Left lung (tissue), 10 donors: Measurements from ENCODE around the gene ELFN1. TPM values are rescaled to one million over a fixed set of nuclear protein-coding genes. Genes with fewer than 3 reads are reported as not detected.

Experiments
- ATAC-seq: fragments of 200-7000 bp; cut with Tn5 transposase; one replicate; pipeline ENCODE4 v1.9.1; 2020; ENCODE audit warnings: moderate library complexity
- DNase-seq, 4 donors: peaks; one replicate each; pipeline ENCODE4 v3.0.0-alpha.2; 2013 to 2020
- H3K27ac ChIP-seq, 2 donors: fragments of 200-600 bp; sonication (generic) in 1 of 2; one replicate each; pipeline versions ENCODE4 v1.5.0 to v1.8.0; 2020 to 2021
- H3K27me3 ChIP-seq, 2 donors: fragments of 200-600 bp; sonication (generic) in 1 of 2; one replicate each; pipeline versions ENCODE4 v1.5.0 to v1.8.0; 2020 to 2021
- H3K36me3 ChIP-seq, 2 donors: fragments of 200-600 bp; sonication (generic) in 1 of 2; one replicate each; pipeline versions ENCODE4 v1.5.0 to v1.8.0; 2020 to 2021
- H3K4me1 ChIP-seq, 2 donors: fragments of 200-600 bp; one replicate each; pipeline ENCODE4 v1.8.0; 2021
- H3K4me3 ChIP-seq, 2 donors: fragments of 200-600 bp; sonication (generic) in 1 of 2; one replicate each; pipeline versions ENCODE4 v1.5.0 to v1.8.0; 2020 to 2021; ENCODE audit warnings: mild to moderate bottlenecking in 1 of 2
- H3K9me3 ChIP-seq, 2 donors: fragments of 200-600 bp; sonication (generic) in 1 of 2; one replicate each; pipeline versions ENCODE4 v1.5.0 to v1.8.0; 2020 to 2021
- intact Hi-C, 2 donors: fragments of 100-400 bp; cut with DNase I; formaldehyde crosslinking; loops; one replicate each; pipeline versions ENCODE4 v1.11.2 to v1.14.2; 2022
- polyA plus RNA-seq, 6 donors: library from polyadenylated mRNA; unstranded; fragments of 120-200 nt; gene quantifications; one replicate each; pipeline ENCODE4 v1.2.1, GENCODE V29; 2013; ENCODE audit not compliant: insufficient read length in 6 of 6
- total RNA-seq, 2 donors: library from RNA; stranded (reverse); fragmentation: NEBNext Ultra II Directional; extraction: Animal tissue kit (Norgen Biotek cat#: 25700); gene quantifications; one replicate each; pipeline ENCODE4 v1.2.1, GENCODE V29; 2021
- TF ChIP-seq, protein P1 (sequence below), 2 donors: fragments of 200-600 bp; sonication (generic) in 1 of 2; IDR thresholded peaks; one replicate each; pipeline versions ENCODE4 v1.5.0 to v1.8.0; 2021; ENCODE audit warnings: antibody characterized with exemption in 2 of 2
- donor health status: DM: no; HTN: yes; CAD: no.
- donor health status: DM: no; HTN: no; CAD: no.

ELFN1 gene
- total and polyA plus RNA-seq, 8 donors = 1.5 to 4.0 (median 2.7) TPM

DNA sequence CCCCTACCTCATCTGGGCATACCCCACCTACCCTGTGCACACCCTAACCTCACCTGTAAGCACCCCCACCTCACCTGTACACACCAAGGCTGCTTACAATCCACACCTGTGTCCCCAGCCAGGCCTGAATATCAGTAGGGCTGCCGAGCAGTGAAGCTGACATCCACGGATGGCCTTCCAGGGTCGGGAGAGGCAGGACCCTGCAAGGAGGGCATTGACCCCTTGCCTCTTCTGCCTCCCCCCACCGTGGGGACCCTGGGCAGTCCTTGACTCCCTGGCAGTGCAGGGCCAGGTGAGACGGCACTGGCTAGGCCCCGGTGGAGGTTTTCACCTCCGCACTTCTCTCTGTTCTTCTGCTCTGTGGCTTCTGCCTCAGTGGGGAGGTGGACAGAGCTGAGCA is 37.6 kb upstream of the ELFN1 start:
- H3K27ac ChIP-seq = no peak overlapping the region
- no peak overlapping the region for H3K4me3 ChIP-seq
- peaks cover 0 to 43% of the 10 kb centered on the region in 2 donors for H3K9me3 ChIP-seq
- DNase-seq (peak in 1 of 4 donors; percentile 53), ATAC-seq (no peak)
- TF ChIP-seq, protein P1, sequence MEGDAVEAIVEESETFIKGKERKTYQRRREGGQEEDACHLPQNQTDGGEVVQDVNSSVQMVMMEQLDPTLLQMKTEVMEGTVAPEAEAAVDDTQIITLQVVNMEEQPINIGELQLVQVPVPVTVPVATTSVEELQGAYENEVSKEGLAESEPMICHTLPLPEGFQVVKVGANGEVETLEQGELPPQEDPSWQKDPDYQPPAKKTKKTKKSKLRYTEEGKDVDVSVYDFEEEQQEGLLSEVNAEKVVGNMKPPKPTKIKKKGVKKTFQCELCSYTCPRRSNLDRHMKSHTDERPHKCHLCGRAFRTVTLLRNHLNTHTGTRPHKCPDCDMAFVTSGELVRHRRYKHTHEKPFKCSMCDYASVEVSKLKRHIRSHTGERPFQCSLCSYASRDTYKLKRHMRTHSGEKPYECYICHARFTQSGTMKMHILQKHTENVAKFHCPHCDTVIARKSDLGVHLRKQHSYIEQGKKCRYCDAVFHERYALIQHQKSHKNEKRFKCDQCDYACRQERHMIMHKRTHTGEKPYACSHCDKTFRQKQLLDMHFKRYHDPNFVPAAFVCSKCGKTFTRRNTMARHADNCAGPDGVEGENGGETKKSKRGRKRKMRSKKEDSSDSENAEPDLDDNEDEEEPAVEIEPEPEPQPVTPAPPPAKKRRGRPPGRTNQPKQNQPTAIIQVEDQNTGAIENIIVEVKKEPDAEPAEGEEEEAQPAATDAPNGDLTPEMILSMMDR (IDR thresholded peaks at IDR 0.05) = no peak
- H3K27me3 ChIP-seq = peaks cover 0 to 36% of the 10 kb centered on the region in 2 donors
- intact Hi-C loops = no loop called here
- H3K4me1 ChIP-seq = no peaks in the 10 kb centered on the region
- no peaks in the 10 kb centered on the region for H3K36me3 ChIP-seq

DNA sequence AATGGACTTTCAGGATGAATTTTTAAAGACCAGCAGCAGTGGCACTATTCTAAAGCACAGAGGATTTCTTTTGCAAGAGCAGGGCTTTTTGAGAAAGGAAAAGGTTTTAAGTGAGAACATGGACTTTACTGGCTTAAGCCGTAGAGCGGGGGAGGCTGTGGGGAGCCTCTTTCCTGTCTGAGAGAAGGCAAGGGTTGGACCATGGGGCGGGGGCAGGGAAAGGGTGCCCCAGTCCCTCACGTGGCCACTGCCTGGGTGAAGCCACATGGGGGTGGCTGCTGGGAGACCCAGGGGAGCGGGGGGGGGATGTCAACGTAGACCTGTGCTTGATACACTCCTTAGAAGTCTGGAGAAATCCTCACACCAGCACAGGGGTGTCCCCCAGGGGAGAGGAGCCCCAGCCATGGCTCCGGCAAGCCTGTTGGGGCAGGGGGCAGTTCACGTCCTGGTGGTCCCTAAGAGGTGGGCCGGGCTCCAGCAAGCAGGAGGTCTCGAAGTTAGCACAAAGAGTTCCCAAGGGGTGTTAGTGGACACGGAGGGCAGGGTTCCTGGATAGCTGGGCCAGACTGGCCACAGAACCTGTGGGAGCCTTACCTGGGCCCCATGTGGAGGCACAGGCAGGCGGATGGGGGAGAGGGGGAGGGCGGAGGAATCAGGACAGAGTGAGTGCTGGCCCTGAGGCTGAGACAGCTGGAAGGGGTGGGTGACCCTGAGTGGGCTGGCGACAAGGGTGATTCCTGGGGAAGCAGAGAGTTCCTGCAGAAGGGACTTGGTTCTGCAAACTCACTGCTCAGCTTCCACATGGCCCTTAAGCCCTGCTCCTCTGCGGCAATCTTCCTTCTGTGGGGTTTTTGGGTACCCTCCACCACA is 36.9 kb upstream of the ELFN1 start:
- Histone ChIP-seq H3K9me3 (peaks cover 0 to 49% of the 10 kb centered on the region in 2 donors), H3K27ac (no peak overlapping the region), H3K4me1 (no peaks in the 10 kb centered on the region), H3K4me3 (no peak overlapping the region), H3K36me3 (no peaks in the 10 kb centered on the region), H3K27me3 (peaks cover 0 to 42% of the 10 kb centered on the region in 2 donors)
- ATAC-seq (no peak), DNase-seq (peak in 1 of 4 donors; percentile 60)
- intact Hi-C loops = no loop called here
- TF ChIP-seq, protein P1 (IDR thresholded peaks at IDR 0.05) = no peak

GRCh38 chr7:1635401-1635800 is 34.7 kb upstream of the ELFN1 start:
- no peak for ATAC-seq
- TF ChIP-seq, protein P1 (IDR thresholded peaks at IDR 0.05) = no peak
- no peak for DNase-seq
- intact Hi-C loops = no loop called here
- no peaks in the 10 kb centered on the region for H3K4me1 ChIP-seq
- H3K4me3 ChIP-seq = no peak overlapping the region
- H3K27me3 ChIP-seq = peaks cover 0 to 62% of the 10 kb centered on the region in 2 donors
- H3K36me3 ChIP-seq = no peaks in the 10 kb centered on the region
- H3K9me3 ChIP-seq = peaks cover 0 to 39% of the 10 kb centered on the region in 2 donors
- H3K27ac ChIP-seq = no peak overlapping the region

GRCh38 chr7:1637155-1637554 is 32.9 kb upstream of the ELFN1 start:
- intact Hi-C loops = no loop called here
- TF ChIP-seq, protein P1 (IDR thresholded peaks at IDR 0.05) = no peak
- H3K27me3 ChIP-seq = peaks cover 0 to 65% of the 10 kb centered on the region in 2 donors
- no peak overlapping the region for H3K4me3 ChIP-seq
- no peak for ATAC-seq
- H3K4me1 ChIP-seq = no peaks in the 10 kb centered on the region
- DNase-seq = no peak
- H3K27ac ChIP-seq = no peak overlapping the region
- H3K9me3 ChIP-seq = peaks cover 0 to 39% of the 10 kb centered on the region in 2 donors
- H3K36me3 ChIP-seq = no peaks in the 10 kb centered on the region

GRCh38 chr7:1638215-1638661 is 31.8 kb upstream of the ELFN1 start:
- TF ChIP-seq, protein P1 (IDR thresholded peaks at IDR 0.05) = no peak
- H3K9me3 ChIP-seq = peaks cover 0 to 39% of the 10 kb centered on the region in 2 donors
- DNase-seq (no peak), ATAC-seq (no peak)
- no peak overlapping the region for H3K4me3 ChIP-seq
- H3K27me3 ChIP-seq = peaks cover 0 to 63% of the 10 kb centered on the region in 2 donors
- intact Hi-C loops = no loop called here
- H3K4me1 ChIP-seq = no peaks in the 10 kb centered on the region
- no peak overlapping the region for H3K27ac ChIP-seq
- H3K36me3 ChIP-seq = no peaks in the 10 kb centered on the region
